NCI-H146 treated with DMSO at 0.1 percent for 48 hours (cell line): ENCODE measurements around the gene CAMK4.
A peak's percentile ranks its signal among the peaks of the same experiment; 100 is the strongest.
"Not testable (repeated sequence)": the region's sequence is repeated elsewhere in the genome, so short reads cannot be mapped to it uniquely, and the experiment has no call there.

Source experiments
- DNase-seq: peaks from one replicate; lab custom pipeline; 2025; ENCODE audit not compliant: unreplicated experiment; lab: John Stamatoyannopoulos, UW

The CAMK4 gene

GRCh38 chr5:111256128-111256527, 31.9 kb downstream of the CAMK4 start:
- DNase-seq: no peak

- not testable (repeated sequence) for DNase-seq
Measured at GRCh38 chr5:111257610-111258009, 33.4 kb downstream of the CAMK4 start.

GRCh38 chr5:111259636-111260035, 35.5 kb downstream of the CAMK4 start:
- no peak for DNase-seq

- no peak for DNase-seq
Measured at GRCh38 chr5:111261610-111262009, 37.4 kb downstream of the CAMK4 start.

- no peak for DNase-seq
Measured at GRCh38 chr5:111262153-111262552, 38.0 kb downstream of the CAMK4 start.

DNA sequence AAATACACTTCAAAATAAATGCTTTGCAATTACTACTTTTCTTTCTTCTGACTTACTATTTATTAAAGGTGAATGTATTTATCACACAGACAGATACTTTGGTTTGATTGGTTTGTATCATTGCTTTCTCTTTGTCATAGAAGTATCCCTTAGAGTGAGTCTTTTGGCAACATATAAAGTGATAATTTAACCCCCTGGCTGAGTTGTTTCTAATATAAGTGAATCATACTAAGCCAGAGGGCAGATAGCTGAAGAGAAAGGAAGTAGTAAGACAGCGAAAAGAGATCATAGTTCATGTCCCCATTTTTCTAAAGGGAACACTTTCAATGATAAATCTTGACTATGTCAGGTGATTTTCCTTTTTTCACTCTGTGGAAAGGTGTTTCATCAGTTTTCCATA, 38.6 kb downstream of the CAMK4 start:
- DNase-seq: no peak

DNA sequence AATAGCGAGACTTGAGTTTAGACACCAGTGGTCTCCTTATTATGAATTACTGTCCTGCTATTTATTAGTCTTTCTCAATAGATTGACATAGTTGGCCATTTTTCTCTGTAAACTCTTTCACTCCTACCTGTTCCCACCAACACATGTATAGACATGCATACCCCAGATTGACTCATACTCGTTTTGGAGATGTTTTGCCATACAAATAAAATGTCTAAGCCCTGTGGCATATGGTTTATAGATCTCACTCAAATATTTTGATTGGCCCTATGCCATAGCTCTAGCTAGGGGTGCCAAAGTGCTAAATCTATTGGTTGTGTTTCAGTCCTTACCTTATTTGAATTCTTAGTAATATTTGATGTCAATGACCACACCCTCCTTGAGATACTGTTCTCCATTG, 42.3 kb downstream of the CAMK4 start:
- DNase-seq: no peak

DNA sequence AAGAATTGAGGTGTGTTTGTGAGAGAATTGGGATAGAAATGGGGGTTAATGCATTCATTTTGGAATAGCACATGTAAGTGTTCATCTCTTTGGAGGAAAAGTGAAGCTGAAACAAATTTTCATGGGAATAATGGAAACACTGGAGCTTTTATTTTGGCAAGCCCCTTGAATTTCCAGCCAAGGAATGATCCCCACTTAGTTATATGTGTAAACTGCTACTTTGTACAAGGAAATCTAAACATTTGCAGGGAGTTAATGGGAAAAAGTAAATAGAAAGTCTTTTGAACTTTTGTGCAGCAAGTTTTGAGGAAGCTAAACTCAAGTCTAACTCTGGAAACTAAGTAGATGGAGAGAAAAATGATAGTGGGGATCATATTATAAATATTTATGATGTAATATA, 44.1 kb downstream of the CAMK4 start:
- DNase-seq: no peak

- no peak for DNase-seq
Measured at GRCh38 chr5:111271885-111272284, 47.7 kb downstream of the CAMK4 start.

DNA sequence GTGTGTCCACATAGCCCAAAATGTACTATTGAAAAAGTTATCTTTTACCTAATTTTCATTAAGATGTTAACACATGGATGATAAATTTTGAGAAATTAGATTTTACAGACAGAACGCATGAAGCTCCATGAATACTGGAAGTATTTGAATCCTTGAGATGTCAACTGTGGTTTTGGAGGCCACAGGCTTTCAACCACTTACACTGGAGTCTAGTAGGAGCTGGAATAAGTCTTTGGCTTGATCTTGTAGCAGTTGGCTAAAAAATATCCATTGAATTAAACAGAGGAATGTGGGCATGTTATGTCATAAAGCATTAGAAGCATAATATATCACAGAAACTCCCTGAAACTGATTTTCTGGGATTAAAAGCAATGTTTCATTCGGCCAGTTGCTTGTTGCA, 52.9 kb downstream of the CAMK4 start:
- no peak for DNase-seq

- no peak for DNase-seq
Measured at GRCh38 chr5:111278858-111279504, 54.8 kb downstream of the CAMK4 start.

DNA sequence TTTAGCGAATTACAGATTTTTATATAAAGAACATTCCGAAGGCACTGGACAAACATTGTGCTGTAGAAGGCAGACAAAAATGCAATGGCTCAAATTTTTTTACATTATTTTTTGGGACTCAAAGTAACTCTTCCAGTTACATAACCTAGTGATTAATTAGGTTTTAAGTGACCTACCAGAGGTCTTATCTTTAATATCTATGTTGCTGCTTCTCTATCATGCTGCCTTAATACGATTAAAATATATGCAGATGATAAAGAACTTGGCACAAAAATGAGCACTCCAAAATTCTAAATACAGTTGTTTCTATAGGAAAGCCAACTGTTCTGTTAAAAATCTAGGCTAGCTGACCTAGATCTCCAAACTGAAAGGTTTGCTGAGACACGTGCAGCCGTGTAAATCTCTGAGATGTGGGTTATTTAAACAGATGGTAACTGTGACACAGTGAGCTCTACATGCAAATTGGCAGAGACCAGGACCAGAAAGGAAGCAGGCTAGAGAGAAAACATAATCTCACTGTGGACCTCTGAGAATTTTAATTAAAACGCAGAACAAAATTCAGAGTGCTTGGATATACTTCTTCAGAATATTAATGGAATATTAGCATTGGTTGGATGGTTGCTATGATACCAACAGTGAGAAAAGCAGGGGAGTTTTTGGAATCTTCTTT, 56.2 kb downstream of the CAMK4 start:
- no peak for DNase-seq

GRCh38 chr5:111282798-111283197, 58.6 kb downstream of the CAMK4 start:
- DNase-seq: no peak

- DNase-seq: no peak
Measured at GRCh38 chr5:111284825-111285224, 60.6 kb downstream of the CAMK4 start.

- no peak for DNase-seq
Measured at GRCh38 chr5:111294551-111294950, 70.4 kb downstream of the CAMK4 start.

DNA sequence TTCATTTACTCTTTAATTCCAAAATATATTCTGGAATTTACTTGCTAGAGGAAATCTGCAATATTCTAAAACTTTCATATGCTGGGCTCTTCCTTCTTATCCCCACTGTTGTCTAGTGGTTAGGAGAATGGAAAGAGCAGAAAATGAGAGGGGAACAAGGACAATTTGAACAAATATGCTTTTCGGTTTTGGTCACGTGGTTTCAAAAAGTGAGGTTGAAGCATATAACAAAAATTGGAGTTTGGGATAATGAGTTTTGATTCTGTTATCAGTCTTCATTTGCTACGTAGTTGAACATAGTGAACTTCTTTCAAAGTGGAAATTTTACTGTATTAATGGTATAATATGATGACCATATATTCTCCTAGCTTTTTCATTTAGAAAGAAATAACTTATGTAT, 71.5 kb downstream of the CAMK4 start:
- DNase-seq: no peak

GRCh38 chr5:111296570-111296969, 72.4 kb downstream of the CAMK4 start:
- no peak for DNase-seq

DNA sequence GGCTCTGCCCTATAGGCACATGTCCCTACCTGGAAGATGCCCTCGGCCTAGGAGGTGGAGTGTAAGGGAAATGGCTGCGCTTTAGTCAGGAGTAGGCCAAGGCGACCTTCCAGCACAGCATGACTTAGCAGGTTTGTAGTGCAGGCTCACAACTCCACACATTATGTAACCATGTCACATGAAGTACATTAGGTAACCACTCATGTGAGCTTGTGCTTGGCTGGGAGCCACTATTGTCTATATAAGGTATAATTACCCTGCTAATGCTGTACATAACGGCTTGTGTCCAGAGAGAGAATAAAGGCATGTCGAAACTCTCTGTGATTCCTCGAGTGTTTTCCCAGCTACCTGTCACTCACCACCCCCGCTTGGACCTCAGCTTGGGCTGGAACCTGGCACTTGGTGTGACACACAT, 74.9 kb downstream of the CAMK4 start:
- DNase-seq: no peak

DNA sequence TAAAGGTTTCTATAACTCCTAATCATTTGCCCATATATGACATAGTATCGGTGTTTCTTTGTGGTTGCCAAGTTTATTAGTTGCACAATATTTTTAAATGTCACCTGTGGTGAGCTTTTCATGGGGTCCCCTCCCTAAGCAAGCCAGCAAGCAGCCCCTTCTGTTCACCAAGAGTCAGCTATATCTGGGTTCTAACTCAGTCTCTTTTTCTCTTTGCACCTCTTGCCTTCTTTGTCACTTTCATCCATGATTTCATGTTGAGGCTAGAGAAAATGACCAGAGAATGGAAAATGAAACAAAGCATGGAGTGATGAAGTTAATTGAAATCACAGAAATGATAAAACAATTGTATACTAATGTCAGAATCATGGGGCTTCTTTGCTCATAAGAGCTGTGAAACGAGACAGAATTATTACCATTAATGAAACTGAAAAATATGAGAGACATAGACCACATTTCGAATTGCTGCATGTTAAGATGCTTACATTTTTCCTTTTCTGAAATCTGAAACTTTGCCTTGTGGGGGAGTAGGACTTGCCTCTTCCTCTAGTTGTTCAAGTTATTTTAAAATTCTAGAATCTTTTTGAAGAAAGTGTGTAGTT, 75.7 kb downstream of the CAMK4 start:
- DNase-seq: no peak

GRCh38 chr5:111301264-111301663, 77.1 kb downstream of the CAMK4 start:
- DNase-seq: no peak

DNA sequence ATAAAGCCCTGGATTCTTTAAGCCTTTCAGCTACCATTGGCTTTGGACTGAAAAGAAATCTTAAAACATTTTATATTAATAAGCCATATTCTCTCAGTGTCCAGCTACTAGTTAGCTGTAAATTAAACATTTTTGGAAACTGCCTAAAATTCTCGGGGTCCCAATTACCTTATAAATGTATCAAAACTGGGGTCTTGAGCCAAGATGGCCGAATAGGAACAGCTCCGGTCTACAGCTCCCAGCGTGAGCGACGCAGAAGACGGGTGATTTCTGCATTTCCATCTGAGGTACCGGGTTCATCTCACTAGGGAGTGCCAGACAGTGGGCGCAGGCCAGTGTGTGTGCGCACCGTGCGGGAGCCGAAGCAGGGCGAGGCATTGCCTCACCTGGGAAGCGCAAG, 77.9 kb downstream of the CAMK4 start:
- not testable (repeated sequence) for DNase-seq

GRCh38 chr5:111308951-111309350, 84.8 kb downstream of the CAMK4 start:
- DNase-seq: peak; percentile 72

GRCh38 chr5:111309384-111309783, 85.2 kb downstream of the CAMK4 start:
- no peak for DNase-seq
